Natural killer cell (primary cell): Measurements from ENCODE around the gene COL24A1. TPM values are rescaled to one million over a fixed set of nuclear protein-coding genes. Genes with fewer than 3 reads are reported as not detected.

ENCODE experiments used
- ATAC-seq, 3 donors: fragments of 150-1000 bp in 2 of 3; fragments of 200-7000 bp in 1 of 3; cut with Tn5 transposase; 1 replicate in 1 of 3; 2 replicates in 2 of 3; pipeline ENCODE4 v1.10.0; 2021; ENCODE audit warnings: mild to moderate bottlenecking in 2 of 3, moderate library complexity in 2 of 3
- DNase-seq, 2 donors: peaks; one replicate each; pipeline versions ENCODE4 v3.0.0 to v3.0.0-alpha.2; 2013 to 2021; ENCODE audit warnings: mixed read lengths in 1 of 2
- H3K27ac ChIP-seq: one replicate; pipeline ENCODE4 v1.5.1; 2013; ENCODE audit warnings: mild to moderate bottlenecking, low read length
- H3K27me3 ChIP-seq: one replicate; pipeline ENCODE4 v1.6.1; 2013; ENCODE audit warnings: low read length; ENCODE audit not compliant: control insufficient read depth, insufficient read depth
- H3K36me3 ChIP-seq: one replicate; pipeline ENCODE4 v1.6.1; 2013; ENCODE audit warnings: low read length; ENCODE audit not compliant: control insufficient read depth, insufficient read depth
- H3K4me1 ChIP-seq: one replicate; pipeline ENCODE4 v1.6.1; 2013; ENCODE audit warnings: low read length; ENCODE audit not compliant: control insufficient read depth, insufficient read depth
- H3K4me3 ChIP-seq: one replicate; pipeline ENCODE4 v1.5.1; 2013; ENCODE audit warnings: low read length
- H3K9me3 ChIP-seq: one replicate; pipeline ENCODE4 v1.6.1; 2013; ENCODE audit warnings: low read length; ENCODE audit not compliant: control insufficient read depth, insufficient read depth
- H3K27ac Mint-ChIP-seq, 2 donors: one replicate each; pipeline ENCODE4 v1.8.0; 2022; ENCODE audit warnings: mild to moderate bottlenecking in 2 of 2, mixed read lengths in 2 of 2, moderate library complexity in 1 of 2
- H3K27me3 Mint-ChIP-seq, 2 donors: one replicate each; pipeline ENCODE4 v1.8.0; 2022; ENCODE audit warnings: low read depth in 2 of 2, mixed read lengths in 2 of 2
- H3K36me3 Mint-ChIP-seq: one replicate; pipeline ENCODE4 v1.8.0; 2022; ENCODE audit warnings: mixed read lengths
- H3K4me1 Mint-ChIP-seq, 2 donors: one replicate each; pipeline ENCODE4 v1.8.0; 2022; ENCODE audit warnings: mixed read lengths in 2 of 2
- H3K4me3 Mint-ChIP-seq: one replicate; pipeline ENCODE4 v1.8.0; 2022; ENCODE audit warnings: mild to moderate bottlenecking, moderate library complexity, mixed read lengths
- H3K9me3 Mint-ChIP-seq, 2 donors: one replicate each; pipeline ENCODE4 v1.8.0; 2022; ENCODE audit warnings: mixed read lengths in 2 of 2
- WGBS: methylation state at CpG from one replicate; pipeline ENCODE4 v1.1.7; 2013; ENCODE audit warnings: missing lambda C conversion rate; ENCODE audit not compliant: insufficient coverage; 5-methylcytosine and 5-hydroxymethylcytosine counted together
- intact Hi-C: fragments of 100-400 bp; cut with micrococcal nuclease; formaldehyde crosslinking; loops from one replicate; pipeline ENCODE4 v1.14.2; 2022
- total RNA-seq, 4 donors: library from RNA; stranded (reverse); fragments of 120-200 nt in 1 of 4; gene quantifications; one replicate each; pipeline versions ENCODE4 v1.2.3 to v1.2.4, GENCODE V29; 2013 to 2022
- TF ChIP-seq, protein P1 (sequence below): fragments of 200-600 bp; IDR thresholded peaks from one replicate; pipeline ENCODE4 v1.8.0; 2022; ENCODE audit warnings: antibody characterized with exemption

The COL24A1 gene
- total RNA-seq, 3 donors from 2014 or later (not counting 1 experiment from before 2014, with no cell fraction given) = 0.20 to 0.54 (median 0.54) TPM

- TF ChIP-seq, protein P1, sequence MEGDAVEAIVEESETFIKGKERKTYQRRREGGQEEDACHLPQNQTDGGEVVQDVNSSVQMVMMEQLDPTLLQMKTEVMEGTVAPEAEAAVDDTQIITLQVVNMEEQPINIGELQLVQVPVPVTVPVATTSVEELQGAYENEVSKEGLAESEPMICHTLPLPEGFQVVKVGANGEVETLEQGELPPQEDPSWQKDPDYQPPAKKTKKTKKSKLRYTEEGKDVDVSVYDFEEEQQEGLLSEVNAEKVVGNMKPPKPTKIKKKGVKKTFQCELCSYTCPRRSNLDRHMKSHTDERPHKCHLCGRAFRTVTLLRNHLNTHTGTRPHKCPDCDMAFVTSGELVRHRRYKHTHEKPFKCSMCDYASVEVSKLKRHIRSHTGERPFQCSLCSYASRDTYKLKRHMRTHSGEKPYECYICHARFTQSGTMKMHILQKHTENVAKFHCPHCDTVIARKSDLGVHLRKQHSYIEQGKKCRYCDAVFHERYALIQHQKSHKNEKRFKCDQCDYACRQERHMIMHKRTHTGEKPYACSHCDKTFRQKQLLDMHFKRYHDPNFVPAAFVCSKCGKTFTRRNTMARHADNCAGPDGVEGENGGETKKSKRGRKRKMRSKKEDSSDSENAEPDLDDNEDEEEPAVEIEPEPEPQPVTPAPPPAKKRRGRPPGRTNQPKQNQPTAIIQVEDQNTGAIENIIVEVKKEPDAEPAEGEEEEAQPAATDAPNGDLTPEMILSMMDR = no peak
- H3K27me3 ChIP-seq = no peaks in the 10 kb centered on the region
- H3K4me1 ChIP-seq = no peaks in the 10 kb centered on the region
- H3K9me3 ChIP-seq = no peaks in the 10 kb centered on the region
- no peak for ATAC-seq
- Mint-ChIP-seq H3K4me1 (no peaks in the 10 kb centered on the region), H3K9me3 (peaks cover 4 to 5% of the 10 kb centered on the region in 2 donors), H3K27me3 (no peaks in the 10 kb centered on the region), H3K36me3 (no peaks in the 10 kb centered on the region), H3K4me3 (no peak overlapping the region), H3K27ac (no peak overlapping the region)
- H3K4me3 ChIP-seq = no peak overlapping the region
- H3K36me3 ChIP-seq = no peaks in the 10 kb centered on the region
- WGBS = no CpG with 5 or more reads among the region's 3 CpGs
- intact Hi-C loops = no loop called here
- no peak for DNase-seq
- no peak overlapping the region for H3K27ac ChIP-seq
Measured at GRCh38 chr1:85888921-85889320, 267.7 kb downstream of the COL24A1 start.

- H3K4me3 ChIP-seq = no peak overlapping the region
- H3K36me3 Mint-ChIP-seq = no peaks in the 10 kb centered on the region
- H3K4me3 Mint-ChIP-seq = no peak overlapping the region
- no peak for DNase-seq
- no peaks in the 10 kb centered on the region for H3K4me1 Mint-ChIP-seq
- no peaks in the 10 kb centered on the region for H3K36me3 ChIP-seq
- ATAC-seq = no peak
- H3K9me3 ChIP-seq = no peaks in the 10 kb centered on the region
- no peaks in the 10 kb centered on the region for H3K27me3 ChIP-seq
- no peak overlapping the region for H3K27ac Mint-ChIP-seq
- WGBS = 36% methylated on average over 1 of the region's 1 CpG
- peaks cover 2 to 11% of the 10 kb centered on the region in 2 donors for H3K9me3 Mint-ChIP-seq
- TF ChIP-seq, protein P1 = no peak
- intact Hi-C loops = no loop called here
- H3K4me1 ChIP-seq = no peaks in the 10 kb centered on the region
- no peaks in the 10 kb centered on the region for H3K27me3 Mint-ChIP-seq
- H3K27ac ChIP-seq = no peak overlapping the region
Measured at GRCh38 chr1:85884372-85885035, 272.1 kb downstream of the COL24A1 start.

DNA sequence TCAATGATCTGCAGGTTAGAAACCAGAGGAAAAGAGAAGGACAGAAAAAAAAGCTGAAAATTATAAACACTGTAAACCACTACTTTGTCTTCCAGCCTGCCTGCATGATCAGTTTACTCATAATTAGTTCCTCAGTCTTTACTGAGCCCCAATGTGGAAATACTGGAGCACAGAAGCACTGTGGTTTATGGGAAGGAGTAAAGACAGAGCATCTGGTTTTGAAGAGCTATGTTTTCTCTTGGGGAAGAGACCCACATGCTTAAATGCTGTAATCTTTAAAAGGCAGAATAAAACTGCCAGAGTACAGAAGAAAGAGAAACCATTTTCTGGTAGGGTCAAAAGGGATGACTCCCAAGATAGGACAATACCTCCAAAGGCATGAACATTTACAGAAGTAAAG is 289.4 kb downstream of the COL24A1 start:
- H3K27me3 Mint-ChIP-seq = no peaks in the 10 kb centered on the region
- no peaks in the 10 kb centered on the region for H3K27me3 ChIP-seq
- no peak overlapping the region for H3K27ac Mint-ChIP-seq
- H3K4me1 Mint-ChIP-seq = no peaks in the 10 kb centered on the region
- DNase-seq = no peak
- no peak for ATAC-seq
- H3K4me1 ChIP-seq = no peaks in the 10 kb centered on the region
- no peaks in the 10 kb centered on the region for H3K9me3 ChIP-seq
- H3K36me3 ChIP-seq = no peaks in the 10 kb centered on the region
- H3K4me3 Mint-ChIP-seq = no peak overlapping the region
- intact Hi-C loops = no loop called here
- H3K9me3 Mint-ChIP-seq = peaks cover 5 to 9% of the 10 kb centered on the region in 2 donors
- H3K27ac ChIP-seq = no peak overlapping the region
- H3K36me3 Mint-ChIP-seq = no peaks in the 10 kb centered on the region
- no peak overlapping the region for H3K4me3 ChIP-seq
- TF ChIP-seq, protein P1 = no peak

DNA sequence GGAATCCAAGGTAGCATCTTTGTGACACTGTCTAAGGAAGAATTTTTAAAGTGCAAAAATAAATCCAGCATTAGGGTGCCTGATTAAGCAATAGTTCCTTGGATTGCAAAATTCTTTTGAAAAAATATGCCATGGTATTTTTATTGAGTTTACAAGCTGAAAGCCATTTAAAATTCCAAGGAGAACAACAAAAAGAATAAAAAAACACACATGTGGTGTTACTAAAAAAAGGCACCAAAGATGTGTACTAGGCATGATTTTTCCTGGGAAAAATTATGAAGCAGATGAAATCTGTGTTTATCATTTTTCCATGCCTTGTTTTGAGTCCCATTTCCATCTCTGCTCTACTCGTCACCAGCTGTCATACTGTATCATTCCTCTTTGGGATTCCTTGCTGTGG is 291.4 kb downstream of the COL24A1 start:
- Histone ChIP-seq H3K27me3 (no peaks in the 10 kb centered on the region), H3K4me3 (no peak overlapping the region), H3K36me3 (no peaks in the 10 kb centered on the region), H3K27ac (no peak overlapping the region), H3K4me1 (no peaks in the 10 kb centered on the region), H3K9me3 (no peaks in the 10 kb centered on the region)
- TF ChIP-seq, protein P1 = no peak
- H3K27ac Mint-ChIP-seq = no peak overlapping the region
- intact Hi-C loops = no loop called here
- ATAC-seq = no peak
- H3K9me3 Mint-ChIP-seq = peaks cover 5 to 6% of the 10 kb centered on the region in 2 donors
- H3K27me3 Mint-ChIP-seq = no peaks in the 10 kb centered on the region
- H3K4me1 Mint-ChIP-seq = no peaks in the 10 kb centered on the region
- WGBS = 50% methylated on average over 1 of the region's 1 CpG
- no peaks in the 10 kb centered on the region for H3K36me3 Mint-ChIP-seq
- no peak overlapping the region for H3K4me3 Mint-ChIP-seq
- no peak for DNase-seq
